Measurements from ENCODE around the gene PTPRB. TPM values are rescaled to one million over a fixed set of nuclear protein-coding genes. Genes with fewer than 3 reads are reported as not detected.

Gene PTPRB
- total RNA-seq, 2 experiments from 2014 or later, result not detected

DNA sequence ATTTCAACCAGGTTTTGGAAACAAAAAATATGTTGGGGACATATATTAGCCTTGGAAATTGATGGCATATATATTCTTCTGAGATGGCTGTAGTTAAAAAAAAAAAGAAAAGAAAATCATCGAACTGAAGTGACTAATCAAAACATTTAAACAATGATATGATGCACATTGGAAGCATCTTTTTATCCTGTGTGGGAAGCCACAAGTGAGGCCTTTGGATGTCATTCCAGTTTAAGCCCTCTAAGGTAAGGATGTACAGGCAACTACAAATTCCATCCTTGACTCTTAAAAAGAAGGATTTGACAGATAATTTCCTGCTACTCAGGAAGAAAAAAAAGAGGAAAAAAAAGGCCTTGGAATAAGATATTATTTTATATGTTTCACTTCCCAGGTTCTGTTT is 9.6 kb upstream of the PTPRB start:
- CTCF ChIA-PET, result no interaction called here

GRCh38 chr12:70645494-70646317 is 8.5 kb upstream of the PTPRB start:
- peak in 2 of 14 experiments; percentile 1 to 10 for DNase-seq
- ChIA-PET CTCF (no interaction called here), POLR2A (no interaction called here)
- TF ChIP-seq CTCF (IDR thresholded peaks at IDR 0.05), result no peak
- peak; percentile 55 for ATAC-seq (ENCODE audit: poor library complexity)
- intact Hi-C loops (cut with DNase I, micrococcal nuclease), result no loop called here
- H3K9me3 Mint-ChIP-seq, result no peaks in the 10 kb centered on the region
- H3K4me3 Mint-ChIP-seq, result peak overlapping the region; percentile 4
- H3K27ac Mint-ChIP-seq, result no peak overlapping the region
- H3K27me3 ChIP-seq (ENCODE audit: control insufficient read depth in 1 of 2, insufficient read depth in 2 of 2, low read length in 2 of 2), result no peaks in the 10 kb centered on the region
- H3K4me1 ChIP-seq (ENCODE audit: insufficient read depth, low read length), result no peaks in the 10 kb centered on the region
- peaks cover 46% of the 10 kb centered on the region for H3K27me3 Mint-ChIP-seq
- H3K36me3 Mint-ChIP-seq (ENCODE audit: low read depth), result no peaks in the 10 kb centered on the region
- H3K36me3 ChIP-seq (ENCODE audit: insufficient read depth, low read length), result no peaks in the 10 kb centered on the region
- H3K27ac ChIP-seq (ENCODE audit: low read depth in 1 of 2, low read length in 2 of 2), result no peak overlapping the region
- no peak overlapping the region for H3K4me3 ChIP-seq (ENCODE audit: low read length)
- no peaks in the 10 kb centered on the region for H3K4me1 Mint-ChIP-seq (ENCODE audit: low read depth)
- no peaks in the 10 kb centered on the region for H3K9me3 ChIP-seq (ENCODE audit: control insufficient read depth in 1 of 2, insufficient read depth in 1 of 2, low read length in 2 of 2)

More for the DNA sequence above, 9.6 kb upstream of the PTPRB start:
- DNase-seq (no peak), ATAC-seq (ENCODE audit: poor library complexity) (no peak)
- H3K4me1 Mint-ChIP-seq (ENCODE audit: low read depth), result no peaks in the 10 kb centered on the region
- Histone ChIP-seq H3K27ac (ENCODE audit: low read depth in 1 of 2, low read length in 2 of 2) (no peak overlapping the region), H3K4me1 (ENCODE audit: insufficient read depth, low read length) (no peaks in the 10 kb centered on the region), H3K36me3 (ENCODE audit: insufficient read depth, low read length) (no peaks in the 10 kb centered on the region), H3K4me3 (ENCODE audit: low read length) (no peak overlapping the region), H3K9me3 (ENCODE audit: control insufficient read depth in 1 of 2, insufficient read depth in 1 of 2, low read length in 2 of 2) (no peaks in the 10 kb centered on the region), H3K27me3 (ENCODE audit: control insufficient read depth in 1 of 2, insufficient read depth in 2 of 2, low read length in 2 of 2) (no peaks in the 10 kb centered on the region)
- no peaks in the 10 kb centered on the region for H3K9me3 Mint-ChIP-seq
- H3K36me3 Mint-ChIP-seq (ENCODE audit: low read depth), result no peaks in the 10 kb centered on the region
- H3K4me3 Mint-ChIP-seq, result no peak overlapping the region
- no peak for TF ChIP-seq CTCF (IDR thresholded peaks at IDR 0.05)
- H3K27ac Mint-ChIP-seq, result no peak overlapping the region
- H3K27me3 Mint-ChIP-seq, result peaks cover 34% of the 10 kb centered on the region
- intact Hi-C loops (cut with DNase I, micrococcal nuclease), result no loop called here
- POLR2A ChIA-PET, result no interaction called here

DNA sequence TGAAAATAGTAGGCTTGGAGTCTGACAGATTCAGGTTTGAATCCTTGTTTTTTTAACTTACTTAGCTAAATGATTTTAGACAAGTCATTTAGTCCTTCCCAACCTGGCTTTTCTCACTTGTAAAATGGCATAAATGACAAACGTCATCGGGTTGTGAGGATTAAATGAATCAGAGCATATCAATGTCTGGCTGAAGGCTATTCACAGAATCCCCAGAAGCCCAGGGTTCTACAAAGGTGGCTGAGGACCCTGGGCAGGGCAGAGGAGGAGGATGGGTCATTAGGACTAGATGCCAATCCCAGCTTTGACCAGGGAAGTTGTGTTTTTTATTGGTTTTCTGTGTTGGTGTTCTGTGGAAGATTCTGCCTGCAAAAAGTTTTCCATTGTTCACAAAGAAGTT is 7.6 kb upstream of the PTPRB start:
- no peak overlapping the region for H3K4me3 Mint-ChIP-seq
- intact Hi-C loops (cut with DNase I, micrococcal nuclease), result no loop called here
- no peak overlapping the region for H3K27ac ChIP-seq (ENCODE audit: low read depth in 1 of 2, low read length in 2 of 2)
- no peaks in the 10 kb centered on the region for H3K9me3 Mint-ChIP-seq
- CTCF ChIA-PET, result no interaction called here
- H3K4me1 ChIP-seq (ENCODE audit: insufficient read depth, low read length), result no peaks in the 10 kb centered on the region
- DNase-seq, result no peak
- peaks cover 46% of the 10 kb centered on the region for H3K27me3 Mint-ChIP-seq
- H3K4me3 ChIP-seq (ENCODE audit: low read length), result no peak overlapping the region
- H3K27me3 ChIP-seq (ENCODE audit: control insufficient read depth in 1 of 2, insufficient read depth in 2 of 2, low read length in 2 of 2), result no peaks in the 10 kb centered on the region
- no peak for ATAC-seq (ENCODE audit: poor library complexity)
- POLR2A ChIA-PET, result no interaction called here
- H3K36me3 Mint-ChIP-seq (ENCODE audit: low read depth), result no peaks in the 10 kb centered on the region
- H3K27ac Mint-ChIP-seq, result no peak overlapping the region
- H3K4me1 Mint-ChIP-seq (ENCODE audit: low read depth), result no peaks in the 10 kb centered on the region
- H3K9me3 ChIP-seq (ENCODE audit: control insufficient read depth in 1 of 2, insufficient read depth in 1 of 2, low read length in 2 of 2), result no peaks in the 10 kb centered on the region
- no peak for TF ChIP-seq CTCF (IDR thresholded peaks at IDR 0.05)
- no peaks in the 10 kb centered on the region for H3K36me3 ChIP-seq (ENCODE audit: insufficient read depth, low read length)
